Purkinje cell (primary cell): ENCODE measurements around the gene GPSM3. TPM values are rescaled to one million over a fixed set of nuclear protein-coding genes. Genes with fewer than 3 reads are reported as not detected.

Experiments
- polyA plus RNA-seq: library from polyadenylated mRNA; unstranded; fragments of >200 nt; fragmentation: Nextera tagmentation; gene quantifications from 2 replicates; pipeline ENCODE4 v1.2.1, GENCODE V29; 2014

The GPSM3 gene, protein sequence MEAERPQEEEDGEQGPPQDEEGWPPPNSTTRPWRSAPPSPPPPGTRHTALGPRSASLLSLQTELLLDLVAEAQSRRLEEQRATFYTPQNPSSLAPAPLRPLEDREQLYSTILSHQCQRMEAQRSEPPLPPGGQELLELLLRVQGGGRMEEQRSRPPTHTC
- not detected in 2 replicates for polyA plus RNA-seq

DNA sequence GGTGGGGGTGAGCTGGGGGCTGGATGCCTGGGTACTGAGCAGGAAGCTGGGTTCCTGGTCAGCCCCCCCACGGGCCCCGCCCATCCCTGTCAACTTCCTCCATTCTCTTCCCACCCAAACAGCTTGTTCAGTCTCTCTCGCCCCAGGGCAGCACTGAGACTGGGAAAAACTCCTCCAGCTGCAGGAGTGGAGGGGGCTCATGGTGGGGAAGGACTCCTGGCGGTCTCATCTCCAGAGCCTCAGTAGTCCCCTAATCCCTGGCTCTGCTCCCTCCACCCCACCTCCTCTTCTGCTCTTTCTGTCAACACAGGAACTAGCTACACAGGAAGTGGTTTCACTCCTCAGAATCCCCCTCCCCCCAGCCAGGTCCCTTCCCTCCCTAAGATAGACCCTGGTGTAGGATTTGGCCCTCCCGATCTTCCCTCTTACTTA is at the start of gene GPSM3:
GPSM3 (minus strand) TSS at position 36 of the 432 bp plus-strand sequence. CDS start 130 bp downstream, outside the sequence.

DNA sequence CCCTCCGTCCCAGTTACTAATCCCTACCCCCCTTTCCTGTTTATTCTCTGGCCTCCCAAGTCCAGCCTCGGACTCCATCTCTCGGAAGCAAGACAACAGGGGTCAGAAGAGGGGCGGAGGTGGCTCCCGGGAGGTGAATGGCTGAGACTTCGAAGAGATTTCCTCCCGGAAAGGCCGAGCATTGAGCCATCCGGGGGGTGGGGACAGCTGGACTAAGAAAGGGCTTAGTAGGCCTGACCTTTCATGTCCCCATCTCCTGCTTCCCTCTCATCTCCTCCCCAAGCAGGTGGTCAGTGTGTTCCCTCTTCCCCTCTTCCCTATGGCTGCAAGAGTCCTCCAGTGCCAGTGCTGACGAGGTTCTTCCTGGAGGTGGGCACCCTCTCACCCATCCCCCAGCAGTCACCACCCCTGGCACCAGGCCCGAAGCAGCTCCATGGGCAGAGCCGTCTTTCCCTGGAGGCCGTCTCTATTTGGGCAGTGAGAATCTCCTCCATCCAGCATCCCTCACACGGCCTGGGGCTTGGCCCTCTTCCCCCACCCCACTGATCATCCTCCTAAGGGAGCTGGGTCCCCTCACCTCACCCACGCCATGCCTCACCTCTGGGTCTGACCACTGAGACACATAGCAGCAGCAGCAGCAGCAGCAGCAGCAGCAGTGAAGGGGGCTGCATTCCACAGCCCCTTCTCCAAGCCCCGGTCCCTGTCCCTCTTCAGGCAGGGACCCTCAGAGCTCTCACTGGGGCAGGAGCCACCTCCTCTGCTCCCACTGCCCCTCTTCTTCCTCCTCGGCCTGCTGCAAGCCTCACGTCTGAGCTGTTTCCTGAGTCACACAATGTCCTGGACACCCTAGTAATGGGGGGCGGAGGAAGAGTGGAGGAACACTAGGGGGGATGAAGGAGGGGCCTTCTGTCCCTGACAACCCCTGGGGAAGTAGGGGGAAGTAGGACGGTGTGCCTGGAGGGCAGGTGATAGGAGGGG is 31.1 kb upstream of the GPSM3 start, which contains the start of gene NOTCH4:
NOTCH4 (minus strand) TSS at position 810 of the 978 bp plus-strand sequence; CDS start at position 671, 139 bp downstream.

DNA sequence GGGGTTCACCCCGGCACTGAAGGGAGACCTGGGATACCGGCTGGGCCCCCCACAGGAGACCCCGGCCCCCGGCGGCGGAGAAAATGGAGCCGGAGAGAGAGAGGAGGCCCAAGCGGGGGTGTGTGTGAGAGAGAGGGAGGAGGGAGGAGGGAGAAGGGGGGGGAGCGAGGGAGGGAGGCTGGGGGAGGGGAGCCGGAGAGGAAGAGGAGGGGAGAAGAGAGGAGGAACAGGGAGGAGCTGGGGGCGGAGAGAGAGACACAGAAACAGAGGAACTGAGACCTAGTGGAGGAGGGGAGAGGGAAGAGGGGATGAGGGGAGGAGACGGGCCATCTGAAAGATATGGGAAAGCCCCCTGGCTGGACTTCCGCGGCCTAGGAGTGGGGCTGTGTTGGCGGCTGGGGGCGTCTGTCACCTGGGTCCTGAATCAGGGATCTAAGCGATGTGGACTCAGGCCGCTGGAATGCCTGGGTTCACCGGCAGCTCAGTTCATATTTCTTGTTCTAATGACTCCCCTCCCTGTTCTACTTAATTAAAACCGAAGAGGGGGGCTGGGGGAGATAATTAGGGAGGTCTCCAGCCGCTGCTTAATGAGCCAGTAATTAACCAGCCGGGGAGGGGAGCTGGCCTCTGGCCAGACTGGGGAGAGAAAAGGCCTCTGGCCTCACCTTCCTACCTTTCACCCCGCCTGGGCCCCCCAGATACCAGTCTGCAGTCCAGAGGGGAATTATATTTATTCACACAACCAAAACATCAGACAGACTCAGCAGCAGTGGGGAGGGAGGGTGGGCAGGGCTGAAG is 2.2 kb downstream of the GPSM3 start, which contains the start of gene PBX2:
PBX2 (minus strand) TSS at position 149 of the 798 bp plus-strand sequence. CDS start 287 bp downstream, outside the sequence.

DNA sequence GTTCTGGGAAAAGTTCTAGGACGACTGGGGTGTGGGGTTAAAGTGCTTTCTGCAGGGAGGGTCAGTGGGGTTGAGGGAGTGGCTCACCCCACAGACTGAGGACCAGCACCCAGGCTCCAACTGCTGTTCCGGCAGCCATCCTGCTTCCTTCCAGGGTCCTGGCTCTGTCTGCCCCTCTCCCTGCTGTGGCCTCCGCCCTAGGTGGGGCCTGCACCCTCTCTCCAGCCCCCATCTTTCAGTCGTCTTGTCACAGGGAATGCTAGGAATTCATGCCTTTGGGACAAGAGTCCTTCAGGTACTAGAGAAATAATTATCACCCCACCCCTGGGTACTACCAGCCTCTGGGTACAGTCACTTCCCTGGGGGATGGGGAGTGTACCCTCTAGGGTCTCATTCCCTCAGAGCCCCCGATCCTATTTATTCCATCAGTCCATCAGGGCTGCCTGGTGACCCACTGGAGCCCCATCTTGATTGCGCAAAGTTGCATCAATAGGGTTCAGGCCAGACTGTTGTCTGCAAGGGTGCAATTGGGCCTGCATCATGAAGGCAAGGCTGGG is 8.3 kb downstream of the GPSM3 start, which contains the start of gene AGER:
AGER (minus strand) TSS at position 170 of the 557 bp plus-strand sequence; CDS start at position 139, 31 bp downstream.

DNA sequence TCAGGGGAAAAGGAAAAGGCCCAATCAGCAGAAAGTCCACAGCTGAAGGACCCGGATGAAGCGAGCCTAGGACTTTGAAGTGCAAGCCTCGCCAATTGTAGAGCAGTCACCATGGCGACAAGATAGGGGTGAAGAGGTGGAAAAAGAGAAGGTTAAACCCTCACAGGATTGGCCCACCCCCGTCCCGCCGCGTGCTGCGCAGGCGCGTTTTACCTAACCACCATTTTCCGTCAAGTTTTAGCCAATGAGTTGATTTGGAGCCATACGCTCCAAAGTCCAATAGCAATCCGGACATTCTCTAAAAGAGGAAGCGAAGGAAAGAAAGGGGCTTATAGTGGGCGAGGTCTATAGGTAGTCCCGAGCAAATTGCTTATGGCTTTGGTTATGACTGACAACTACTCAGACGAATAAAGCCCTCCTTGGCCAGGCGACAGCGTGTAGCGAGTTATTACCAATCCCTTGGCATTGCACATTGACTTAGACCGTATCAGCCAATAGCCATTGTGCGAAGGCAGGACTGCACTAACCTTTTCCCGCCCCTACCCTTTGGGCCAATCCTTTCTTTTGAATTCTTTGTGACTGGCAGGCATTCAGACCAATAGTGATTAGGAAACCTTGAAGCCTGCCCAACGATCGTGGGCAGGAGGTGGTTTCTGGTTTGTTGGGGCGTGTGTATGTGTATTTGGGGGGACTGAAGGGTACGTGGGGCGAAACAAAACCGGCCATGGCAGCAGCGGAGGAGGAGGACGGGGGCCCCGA is 14.5 kb downstream of the GPSM3 start, which contains the start of gene RNF5:
RNF5 (plus strand) TSS at position 618 of the 759 bp plus-strand sequence; CDS start at position 725, 107 bp downstream.

DNA sequence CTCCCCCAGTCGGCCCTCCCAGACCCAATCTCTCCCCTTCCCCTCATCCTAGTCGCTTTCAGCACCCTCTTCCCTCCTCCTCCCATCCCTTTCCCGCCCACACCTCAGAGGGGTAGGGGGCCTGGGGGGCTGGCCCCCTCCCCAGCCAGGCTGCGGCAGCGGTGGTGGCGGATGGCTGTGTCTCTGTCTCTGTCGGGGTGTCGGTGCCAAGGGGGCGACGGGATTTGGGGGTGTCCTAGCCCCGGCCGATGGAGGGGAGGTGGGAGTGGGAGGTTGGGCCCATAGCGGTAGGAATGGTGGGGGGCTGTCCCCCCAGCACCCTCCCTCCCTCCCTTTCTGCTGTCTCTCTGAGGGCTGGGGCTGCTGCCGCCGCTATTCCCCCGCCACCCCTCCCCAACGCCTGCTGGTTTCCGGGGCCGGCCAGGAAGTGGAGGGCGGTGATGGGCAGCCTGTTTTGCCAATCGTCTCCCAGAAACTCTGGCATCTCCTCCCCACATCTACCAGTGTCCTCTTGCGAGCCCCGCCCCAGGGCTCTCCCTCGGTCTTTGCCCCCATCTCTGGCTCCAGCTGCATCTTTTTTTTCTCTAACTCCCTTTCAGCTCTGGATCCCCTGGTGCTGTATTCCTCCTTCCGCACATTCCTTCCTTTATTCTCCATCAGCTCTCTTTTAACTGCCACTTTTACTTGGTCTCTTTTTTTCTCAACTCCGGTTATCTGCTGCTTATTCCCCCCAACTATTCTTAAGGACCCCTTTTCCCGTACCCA is 16.6 kb downstream of the GPSM3 start, which contains the start of gene AGPAT1:
AGPAT1 (minus strand) TSS at position 374 of the 765 bp plus-strand sequence. CDS start 4,588 bp downstream, outside the sequence.

DNA sequence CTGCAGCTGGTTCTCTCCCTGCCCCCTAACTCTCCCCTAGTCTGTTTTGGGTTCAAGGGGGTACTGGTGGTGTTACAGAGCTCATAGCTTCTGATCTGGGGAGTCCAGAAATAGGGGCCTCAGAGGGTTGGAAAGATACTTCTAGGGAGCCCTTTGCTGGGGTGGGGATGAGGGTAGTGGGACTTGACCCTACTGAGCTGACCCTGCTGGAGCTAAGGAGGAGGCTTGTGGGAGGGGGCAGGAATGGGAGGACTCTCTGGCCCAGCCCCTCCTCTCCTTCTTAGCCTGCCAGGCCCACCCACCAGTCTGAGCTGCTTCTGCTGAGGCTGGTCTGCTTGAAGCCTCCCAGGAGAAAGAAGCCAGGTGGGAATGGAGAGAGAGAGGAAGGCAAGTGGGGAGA is 28.1 kb downstream of the GPSM3 start, which contains the start of gene EGFL8:
EGFL8 (plus strand) TSS at position 301 of the 400 bp plus-strand sequence. CDS start 1,571 bp downstream, outside the sequence.

DNA sequence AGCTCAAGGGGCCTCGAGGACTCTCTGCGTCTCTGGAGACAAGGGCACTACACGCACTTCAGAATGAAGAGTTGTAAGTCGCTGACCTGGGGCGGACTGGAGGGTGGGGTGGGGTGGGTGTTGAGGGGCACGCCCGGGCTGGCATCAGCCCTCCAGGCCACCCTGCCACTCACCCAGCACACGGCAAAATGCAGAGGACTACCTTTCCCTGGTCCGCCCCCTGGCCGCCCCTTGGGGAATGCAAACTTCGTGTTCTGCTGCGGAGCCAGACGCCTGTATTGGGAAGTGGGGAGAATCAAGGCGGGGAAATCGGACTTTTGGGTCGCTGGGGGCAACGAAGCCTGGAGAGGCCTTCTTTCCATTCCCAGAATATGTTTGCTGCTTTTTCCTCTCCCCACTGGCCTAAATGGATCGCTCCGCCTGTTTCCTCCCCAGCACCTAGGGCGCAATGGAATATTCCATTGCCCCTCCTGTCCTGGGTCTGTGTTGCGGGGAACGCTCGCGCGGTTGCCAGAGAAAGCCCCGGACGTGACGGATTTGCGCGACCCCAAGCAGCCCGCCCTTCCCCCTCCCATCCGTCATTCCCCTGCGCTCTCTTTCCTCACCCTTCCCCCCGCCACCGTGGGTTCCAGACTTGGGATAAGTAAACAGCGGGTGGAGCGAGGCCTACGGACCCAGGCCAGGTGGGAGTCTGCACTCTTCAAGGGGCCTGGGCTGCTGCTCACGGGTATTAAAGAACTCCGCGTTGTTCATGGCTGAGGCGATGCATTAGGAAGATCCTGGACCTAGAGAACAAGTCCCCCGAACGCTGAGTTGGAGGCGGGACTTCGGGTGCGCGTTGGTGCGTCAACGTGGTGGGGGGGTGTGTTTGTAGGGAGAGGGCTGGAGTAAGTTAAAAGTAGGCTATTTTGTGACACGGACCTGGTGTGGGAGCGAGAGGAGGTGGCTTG is 38.6 kb downstream of the GPSM3 start, which contains the start of gene PPT2:
PPT2 (plus strand) TSS at position 578 of the 950 bp plus-strand sequence. CDS start 454 bp downstream, outside the sequence.

DNA sequence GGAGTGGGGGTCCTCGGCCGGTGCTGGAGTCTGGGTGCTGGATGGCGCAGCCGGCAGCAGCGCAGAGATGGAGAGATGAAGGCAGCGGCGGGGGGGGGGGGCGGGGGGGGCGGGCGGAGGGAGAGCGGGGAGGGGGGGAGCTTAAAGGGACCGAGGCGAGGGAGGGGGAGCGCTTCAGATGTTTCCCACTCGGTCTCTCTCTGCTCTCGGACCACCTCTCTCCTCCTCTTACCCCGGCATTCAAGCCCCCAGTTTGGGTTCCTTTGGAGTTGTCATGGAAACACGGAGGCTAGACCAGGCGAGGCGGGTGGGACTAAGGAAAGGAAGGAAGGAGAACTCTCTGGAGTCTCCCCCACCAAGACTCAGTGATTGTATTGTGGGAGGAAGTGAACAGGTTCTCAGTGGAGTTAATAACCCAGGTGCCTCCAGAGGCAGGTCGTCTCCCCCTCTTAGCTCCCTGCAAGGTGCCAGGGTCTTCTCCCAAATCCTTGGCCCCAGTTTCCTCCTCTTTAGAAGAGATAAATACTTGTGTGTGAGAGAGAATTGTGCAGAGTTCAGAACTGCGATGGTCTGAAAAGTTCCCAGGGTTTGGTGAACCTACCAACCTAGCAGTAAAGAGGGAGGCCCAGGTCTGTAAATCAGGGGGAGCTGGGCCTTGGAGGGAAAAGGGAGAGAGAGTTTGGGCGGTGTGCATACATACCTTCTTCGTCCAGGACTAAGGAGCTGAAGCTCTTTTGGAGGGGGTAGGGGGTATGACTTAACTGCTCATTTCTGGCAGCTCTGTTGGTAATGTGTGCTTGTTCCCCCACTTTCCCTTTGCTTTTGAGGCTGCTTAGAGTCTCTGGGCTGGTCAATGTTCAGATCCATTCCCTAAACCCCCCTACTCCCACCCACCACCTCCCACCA is 40.3 kb downstream of the GPSM3 start, which contains the start of gene PRRT1:
PRRT1 (minus strand) TSS at position 77 of the 906 bp plus-strand sequence. CDS start 112 bp downstream, outside the sequence.

Other genes with a start within 250 kb of the GPSM3 start
- gene CFB, start 246.5 kb downstream of the GPSM3 start, polyA plus RNA-seq, result 0.34 TPM in 1 of 2 replicates, not detected in the other
- 18.1 and 30.7 TPM in 2 replicates for gene NELFE, start 233.7 kb downstream of the GPSM3 start, polyA plus RNA-seq
- gene SKIC2, start 233.5 kb downstream of the GPSM3 start, polyA plus RNA-seq, result 8.0 and 11.7 TPM in 2 replicates
- 9.6 and 21.2 TPM in 2 replicates for gene DXO, start 220.5 kb downstream of the GPSM3 start, polyA plus RNA-seq
- not detected in 2 replicates for gene C4A, start 210.6 kb downstream of the GPSM3 start, polyA plus RNA-seq
- gene C4B, start 177.8 kb downstream of the GPSM3 start, polyA plus RNA-seq, result not detected in 2 replicates
- 0.20 TPM in 1 of 2 replicates, not detected in the other for gene CYP21A2, start 154.2 kb downstream of the GPSM3 start, polyA plus RNA-seq
- gene TNXB, start 83.3 kb downstream of the GPSM3 start, polyA plus RNA-seq, result not detected in 2 replicates
- gene ATF6B, start 64.4 kb downstream of the GPSM3 start, polyA plus RNA-seq, result 3.4 and 9.6 TPM in 2 replicates
- 0.77 and 1.8 TPM in 2 replicates for gene FKBPL, start 62.4 kb downstream of the GPSM3 start, polyA plus RNA-seq
- 88.8 and 97.9 TPM in 2 replicates for gene PRRT1, start 40.7 kb downstream of the GPSM3 start, polyA plus RNA-seq
- gene PPT2, start 38.5 kb downstream of the GPSM3 start, polyA plus RNA-seq, result 16.8 and 18.7 TPM in 2 replicates
- 2.5 and 3.6 TPM in 2 replicates for gene EGFL8, start 28.0 kb downstream of the GPSM3 start, polyA plus RNA-seq
- gene AGPAT1, start 16.6 kb downstream of the GPSM3 start, polyA plus RNA-seq, result 18.3 and 18.5 TPM in 2 replicates
- gene RNF5, start 14.2 kb downstream of the GPSM3 start, polyA plus RNA-seq, result 34.7 and 42.0 TPM in 2 replicates
- gene AGER, start 8.4 kb downstream of the GPSM3 start, polyA plus RNA-seq, result not detected in 2 replicates
- gene PBX2, start 2.4 kb downstream of the GPSM3 start, polyA plus RNA-seq, result 0.55 TPM in 1 of 2 replicates, not detected in the other
- gene NOTCH4, start 31.4 kb upstream of the GPSM3 start, polyA plus RNA-seq, result 1.3 and 2.2 TPM in 2 replicates
- gene TSBP1, start 179.3 kb upstream of the GPSM3 start, polyA plus RNA-seq, result not detected in 2 replicates
- gene BTNL2, start 214.5 kb upstream of the GPSM3 start, polyA plus RNA-seq, result not detected in 2 replicates
- 1.1 TPM in 1 of 2 replicates, not detected in the other for gene HLA-DRA, start 247.2 kb upstream of the GPSM3 start, polyA plus RNA-seq